Activated naive CD4-positive, alpha-beta T cell treated with anti-CD3 and anti-CD28 coated beads, Interleukin-2, amount 50 U/mL, for 24 hours (primary cell): Measurements from ENCODE around the gene SYCP2L.
"Not testable (repeated sequence)": the region's sequence is repeated elsewhere in the genome, so short reads cannot be mapped to it uniquely, and the experiment has no call there.

Source experiments
- H3K27ac Mint-ChIP-seq: one replicate; pipeline ENCODE4 v1.8.0; 2021; ENCODE audit warnings: mild to moderate bottlenecking, mixed read lengths
- H3K27me3 Mint-ChIP-seq: one replicate; pipeline ENCODE4 v1.8.0; 2021; ENCODE audit warnings: mixed read lengths
- H3K36me3 Mint-ChIP-seq: one replicate; pipeline ENCODE4 v1.8.0; 2021; ENCODE audit warnings: mixed read lengths
- H3K4me1 Mint-ChIP-seq: one replicate; pipeline ENCODE4 v1.8.0; 2021; ENCODE audit warnings: mixed read lengths
- H3K4me3 Mint-ChIP-seq: one replicate; pipeline ENCODE4 v1.8.0; 2021; ENCODE audit warnings: mild to moderate bottlenecking, mixed read lengths
- H3K9me3 Mint-ChIP-seq: one replicate; pipeline ENCODE4 v1.8.0; 2021; ENCODE audit warnings: mixed read lengths

Gene SYCP2L

GRCh38 chr6:10866709-10867108 is 20.1 kb upstream of the SYCP2L start:
- not testable (repeated sequence) for H3K4me3 Mint-ChIP-seq, H3K9me3 Mint-ChIP-seq, H3K27ac Mint-ChIP-seq, H3K4me1 Mint-ChIP-seq, H3K36me3 Mint-ChIP-seq, H3K27me3 Mint-ChIP-seq

- Mint-ChIP-seq H3K27ac (no peak overlapping the region), H3K4me3 (no peak overlapping the region), H3K36me3 (no peaks in the 10 kb centered on the region), H3K4me1 (no peaks in the 10 kb centered on the region), H3K9me3 (no peaks in the 10 kb centered on the region), H3K27me3 (peaks cover 5% of the 10 kb centered on the region)
Observed at GRCh38 chr6:10867952-10868351, 18.9 kb upstream of the SYCP2L start.

GRCh38 chr6:10873374-10873773 is 13.5 kb upstream of the SYCP2L start:
- no peak overlapping the region for H3K27ac Mint-ChIP-seq
- no peaks in the 10 kb centered on the region for H3K36me3 Mint-ChIP-seq
- no peak overlapping the region for H3K4me3 Mint-ChIP-seq
- no peaks in the 10 kb centered on the region for H3K9me3 Mint-ChIP-seq
- H3K27me3 Mint-ChIP-seq: peaks cover 6% of the 10 kb centered on the region
- no peaks in the 10 kb centered on the region for H3K4me1 Mint-ChIP-seq

GRCh38 chr6:10874207-10874606 is 12.6 kb upstream of the SYCP2L start:
- Mint-ChIP-seq H3K36me3 (no peaks in the 10 kb centered on the region), H3K9me3 (no peaks in the 10 kb centered on the region), H3K4me1 (no peaks in the 10 kb centered on the region), H3K27me3 (peaks cover 7% of the 10 kb centered on the region), H3K27ac (no peak overlapping the region), H3K4me3 (no peak overlapping the region)

GRCh38 chr6:10875026-10875425 is 11.8 kb upstream of the SYCP2L start:
- no peak overlapping the region for H3K27ac Mint-ChIP-seq
- no peaks in the 10 kb centered on the region for H3K9me3 Mint-ChIP-seq
- peaks cover 11% of the 10 kb centered on the region for H3K27me3 Mint-ChIP-seq
- H3K4me3 Mint-ChIP-seq: no peak overlapping the region
- no peaks in the 10 kb centered on the region for H3K4me1 Mint-ChIP-seq
- no peaks in the 10 kb centered on the region for H3K36me3 Mint-ChIP-seq

GRCh38 chr6:10877012-10877411 is 9.8 kb upstream of the SYCP2L start:
- Mint-ChIP-seq H3K4me3 (no peak overlapping the region), H3K27ac (no peak overlapping the region), H3K36me3 (no peaks in the 10 kb centered on the region), H3K4me1 (no peaks in the 10 kb centered on the region), H3K27me3 (peaks cover 22% of the 10 kb centered on the region), H3K9me3 (no peaks in the 10 kb centered on the region)

- Mint-ChIP-seq H3K27me3 (peaks cover 27% of the 10 kb centered on the region), H3K9me3 (no peaks in the 10 kb centered on the region), H3K36me3 (no peaks in the 10 kb centered on the region), H3K4me3 (no peak overlapping the region), H3K27ac (no peak overlapping the region), H3K4me1 (no peaks in the 10 kb centered on the region)
Observed at GRCh38 chr6:10877871-10878270, 9.0 kb upstream of the SYCP2L start.

GRCh38 chr6:10880366-10880765 is 6.5 kb upstream of the SYCP2L start:
- Mint-ChIP-seq H3K4me3 (no peak overlapping the region), H3K27me3 (peaks cover 35% of the 10 kb centered on the region), H3K27ac (no peak overlapping the region), H3K36me3 (no peaks in the 10 kb centered on the region), H3K4me1 (no peaks in the 10 kb centered on the region), H3K9me3 (no peaks in the 10 kb centered on the region)

GRCh38 chr6:10882253-10882630 is 4.6 kb upstream of the SYCP2L start:
- not testable (repeated sequence) for H3K4me1 Mint-ChIP-seq, H3K27ac Mint-ChIP-seq, H3K4me3 Mint-ChIP-seq, H3K36me3 Mint-ChIP-seq, H3K9me3 Mint-ChIP-seq
- peaks cover 43% of the 10 kb centered on the region for H3K27me3 Mint-ChIP-seq

- no peak overlapping the region for H3K27ac Mint-ChIP-seq
- H3K4me1 Mint-ChIP-seq: no peaks in the 10 kb centered on the region
- no peaks in the 10 kb centered on the region for H3K9me3 Mint-ChIP-seq
- H3K4me3 Mint-ChIP-seq: no peak overlapping the region
- H3K27me3 Mint-ChIP-seq: peaks cover 45% of the 10 kb centered on the region
- no peaks in the 10 kb centered on the region for H3K36me3 Mint-ChIP-seq
Observed at GRCh38 chr6:10882657-10883171, 4.1 kb upstream of the SYCP2L start.

- Mint-ChIP-seq H3K9me3 (no peaks in the 10 kb centered on the region), H3K36me3 (no peaks in the 10 kb centered on the region), H3K4me1 (no peaks in the 10 kb centered on the region), H3K4me3 (no peak overlapping the region), H3K27ac (no peak overlapping the region), H3K27me3 (peaks cover 50% of the 10 kb centered on the region)
Observed at GRCh38 chr6:10883312-10884244, 3.3 kb upstream of the SYCP2L start.

- Mint-ChIP-seq H3K9me3 (no peaks in the 10 kb centered on the region), H3K4me1 (no peaks in the 10 kb centered on the region), H3K27me3 (peaks cover 54% of the 10 kb centered on the region), H3K36me3 (no peaks in the 10 kb centered on the region), H3K27ac (no peak overlapping the region), H3K4me3 (no peak overlapping the region)
Observed at GRCh38 chr6:10884245-10884972, 2.4 kb upstream of the SYCP2L start.

- not testable (repeated sequence) for H3K27ac Mint-ChIP-seq, H3K36me3 Mint-ChIP-seq, H3K4me1 Mint-ChIP-seq, H3K9me3 Mint-ChIP-seq, H3K4me3 Mint-ChIP-seq
- peaks cover 52% of the 10 kb centered on the region for H3K27me3 Mint-ChIP-seq
Observed at GRCh38 chr6:10886365-10886690, 524 bp upstream of the SYCP2L start.

- Mint-ChIP-seq H3K9me3 (no peaks in the 10 kb centered on the region), H3K4me3 (no peak overlapping the region), H3K36me3 (no peaks in the 10 kb centered on the region), H3K27me3 (peaks cover 41% of the 10 kb centered on the region), H3K4me1 (no peaks in the 10 kb centered on the region), H3K27ac (no peak overlapping the region)
Observed at GRCh38 chr6:10890151-10890550, 3.3 kb downstream of the SYCP2L start.

- Mint-ChIP-seq H3K4me3 (no peak overlapping the region), H3K9me3 (no peaks in the 10 kb centered on the region), H3K4me1 (no peaks in the 10 kb centered on the region), H3K27ac (no peak overlapping the region), H3K27me3 (peaks cover 35% of the 10 kb centered on the region), H3K36me3 (no peaks in the 10 kb centered on the region)
Observed at GRCh38 chr6:10891960-10892359, 5.1 kb downstream of the SYCP2L start.

- Mint-ChIP-seq H3K4me3 (no peak overlapping the region), H3K4me1 (no peaks in the 10 kb centered on the region), H3K9me3 (no peaks in the 10 kb centered on the region), H3K27ac (no peak overlapping the region), H3K36me3 (no peaks in the 10 kb centered on the region), H3K27me3 (peaks cover 21% of the 10 kb centered on the region)
Observed at GRCh38 chr6:10894958-10895357, 8.1 kb downstream of the SYCP2L start.
